Bronchial epithelial cell (primary cell): ENCODE measurements around the gene NIT1. TPM values are rescaled to one million over a fixed set of nuclear protein-coding genes. Genes with fewer than 3 reads are reported as not detected.

Source experiments
- DNase-seq: peaks from one replicate; pipeline ENCODE4 v3.0.0-alpha.2; 2010; ENCODE audit warnings: low read depth
- FAIRE-seq: peaks from 2 replicates; lab custom pipeline; 2011; peaks lifted over from hg19 to GRCh38; lab: Jason Lieb, UNC
- H3K27me3 ChIP-seq: 2 replicates; pipeline ENCODE4 v1.5.1; 2011; ENCODE audit warnings: low read length; ENCODE audit not compliant: control insufficient read depth, insufficient read depth
- H3K36me3 ChIP-seq: 2 replicates; pipeline ENCODE4 v1.5.1; 2011; ENCODE audit warnings: low read length; ENCODE audit not compliant: control insufficient read depth, insufficient read depth
- H3K4me3 ChIP-seq: 2 replicates; pipeline ENCODE4 v1.5.1; 2011; ENCODE audit warnings: mild to moderate bottlenecking, low read depth, low read length, control low read depth
- CTCF ChIP-seq: IDR thresholded peaks from 2 replicates; pipeline ENCODE4 v1.5.1; 2011; ENCODE audit warnings: mild to moderate bottlenecking, moderate library complexity, low read length, control low read depth, inconsistent platforms; ENCODE audit not compliant: insufficient read depth, severe bottlenecking
- total RNA-seq: library from RNA; depleted of rRNA; stranded (reverse); fragments of >200 nt; gene quantifications from 2 replicates; pipeline ENCODE4 v1.2.1, GENCODE V29; 2014

Gene NIT1
- total RNA-seq, 1 donor from 2014 or later: 40.5 TPM

- Histone ChIP-seq H3K4me3 (no peak overlapping the region), H3K36me3 (no peaks in the 10 kb centered on the region), H3K27me3 (no peaks in the 10 kb centered on the region)
- no peak for TF ChIP-seq CTCF
- FAIRE-seq (no peak), DNase-seq (no peak)
Measured at GRCh38 chr1:161130266-161130665, 12.4 kb downstream of the NIT1 start.

GRCh38 chr1:161131523-161132409, 13.9 kb downstream of the NIT1 start:
- Histone ChIP-seq H3K4me3 (peak overlapping the region; percentile 78), H3K27me3 (no peaks in the 10 kb centered on the region), H3K36me3 (no peaks in the 10 kb centered on the region)
- FAIRE-seq (no peak), DNase-seq (peak; percentile 23)
- no peak for TF ChIP-seq CTCF

- TF ChIP-seq CTCF: peak; percentile 12
- Histone ChIP-seq H3K36me3 (no peaks in the 10 kb centered on the region), H3K27me3 (no peaks in the 10 kb centered on the region), H3K4me3 (peak within 1 kb of the TSS; percentile 78)
- peak; percentile 94 for DNase-seq
- no peak for FAIRE-seq
Measured at GRCh38 chr1:161132410-161133219, 14.7 kb downstream of the NIT1 start, which contains the start of gene DEDD. DEDD (minus strand) TSS chr1:161132667; CDS start chr1:161124462, 8,205 bp downstream.

GRCh38 chr1:161133220-161133740, 15.4 kb downstream of the NIT1 start:
- TF ChIP-seq CTCF: no peak
- no peak for FAIRE-seq

GRCh38 chr1:161137881-161138280, 20.0 kb downstream of the NIT1 start:
- no peak for TF ChIP-seq CTCF
- Histone ChIP-seq H3K36me3 (no peaks in the 10 kb centered on the region), H3K4me3 (no peak overlapping the region), H3K27me3 (no peaks in the 10 kb centered on the region)
- no peak for FAIRE-seq
- no peak for DNase-seq

More at GRCh38 chr1:161133220-161133740, 15.4 kb downstream of the NIT1 start:
- no peak for DNase-seq
- H3K4me3 ChIP-seq: peak overlapping the region; percentile 78
- H3K36me3 ChIP-seq: no peaks in the 10 kb centered on the region
- H3K27me3 ChIP-seq: no peaks in the 10 kb centered on the region
